DMS79 (cell line): ENCODE results near the gene CT55.
A peak's percentile ranks its signal among the peaks of the same experiment; 100 is the strongest.
"Not testable (repeated sequence)": the region's sequence is repeated elsewhere in the genome, so short reads cannot be mapped to it uniquely, and the experiment has no call there.

Experiments used
- DNase-seq: peaks from one replicate; lab custom pipeline; 2025; lab: John Stamatoyannopoulos, UW

CT55 gene

GRCh38 chrX:135170877-135171519 lies at the start of gene CT55:
Gene CT55 (minus strand): TSS chrX:135171398. CDS start chrX:135171171, 227 bp downstream.
- no peak for DNase-seq

GRCh38 chrX:135213200-135213844 lies 42.1 kb upstream of the CT55 start:
- no peak for DNase-seq

DNA sequence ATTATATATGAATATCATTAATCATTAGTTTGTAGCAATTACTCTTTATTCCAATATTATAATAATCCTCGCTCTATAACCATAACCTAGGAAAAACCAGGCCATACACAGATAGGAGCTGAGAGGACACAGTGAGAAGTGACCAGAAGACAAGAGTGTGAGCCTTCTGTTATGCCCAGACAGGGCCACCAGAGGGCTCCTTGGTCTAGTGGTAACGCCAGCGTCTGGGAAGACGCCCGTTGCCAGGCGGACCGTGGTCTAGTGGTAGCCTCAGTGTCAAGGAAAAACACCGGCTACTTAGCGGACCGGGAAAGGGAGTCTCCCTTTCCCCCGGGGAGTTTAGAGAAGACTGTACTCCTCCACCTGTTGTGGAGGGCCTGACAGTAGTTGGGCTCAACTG lies 35.2 kb upstream of the CT55 start:
- not testable (repeated sequence) for DNase-seq

DNA sequence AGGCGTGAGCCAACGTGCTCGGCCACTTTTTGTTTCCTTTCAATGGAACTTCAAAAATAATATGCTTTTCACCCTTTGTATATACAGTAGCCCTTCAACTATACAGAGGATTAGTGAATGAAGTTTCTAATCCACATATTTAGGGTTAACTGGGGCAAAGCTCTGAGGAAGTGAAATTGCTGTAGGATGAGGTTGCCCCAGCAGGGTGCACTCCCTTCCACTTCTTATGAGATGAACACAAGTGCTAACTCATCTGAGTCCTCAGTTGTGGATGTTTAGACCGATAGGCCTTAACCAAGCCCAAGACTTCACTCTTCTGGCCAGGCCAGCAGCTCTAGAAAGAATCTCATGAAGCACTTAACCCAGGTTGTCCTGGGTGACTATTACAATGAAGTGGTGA lies 29.1 kb upstream of the CT55 start:
- DNase-seq: no peak

GRCh38 chrX:135194684-135195083 lies 23.5 kb upstream of the CT55 start:
- DNase-seq: no peak

DNA sequence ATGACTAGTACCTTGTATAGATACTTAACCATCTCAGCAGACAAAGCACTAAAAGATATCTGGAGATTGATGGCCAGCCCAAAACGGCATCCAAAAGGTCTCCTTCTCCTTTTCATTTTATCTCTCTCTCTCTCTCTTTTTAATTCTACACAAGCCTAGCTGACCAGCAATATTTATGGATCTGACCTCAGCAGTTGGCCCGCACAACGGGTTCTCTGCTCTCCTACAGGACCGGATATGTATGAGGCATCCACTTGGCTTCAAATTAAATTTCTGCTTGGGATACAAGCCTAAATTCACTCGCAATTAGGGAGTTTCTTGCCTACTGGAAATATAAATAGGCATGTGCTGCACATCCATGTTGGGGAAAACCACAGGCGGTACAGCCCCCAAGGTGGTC lies 22.5 kb upstream of the CT55 start:
- DNase-seq: no peak

- no peak for DNase-seq
Measured at GRCh38 chrX:135191838-135192237, 20.6 kb upstream of the CT55 start.

- DNase-seq: peak; percentile 2
Measured at GRCh38 chrX:135185795-135186443, 14.7 kb upstream of the CT55 start.

- no peak for DNase-seq
Measured at GRCh38 chrX:135178636-135179035, 7.4 kb upstream of the CT55 start.

DNA sequence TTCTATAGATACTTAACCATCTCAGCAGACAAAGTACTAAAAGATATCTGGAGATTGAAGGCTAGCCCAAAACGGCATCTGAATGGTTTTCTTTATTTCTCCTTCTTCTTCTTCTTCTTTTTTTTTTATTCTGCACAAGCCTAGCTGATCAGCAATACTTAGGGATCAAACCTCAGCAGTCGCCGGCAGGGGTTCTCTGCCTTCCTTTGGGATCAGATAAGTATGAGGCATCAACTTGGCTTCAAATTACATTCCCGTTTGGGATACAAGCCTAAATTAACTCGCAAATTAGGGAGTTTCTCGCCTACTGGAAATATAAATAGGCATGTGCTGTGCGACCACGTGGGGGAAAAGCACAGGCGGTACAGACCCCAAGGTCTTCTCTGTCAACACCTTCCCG lies 730 bp downstream of the CT55 start:
- DNase-seq: no peak

GRCh38 chrX:135169534-135169933 lies 1.7 kb downstream of the CT55 start:
- not testable (repeated sequence) for DNase-seq

GRCh38 chrX:135168486-135168885 lies 2.7 kb downstream of the CT55 start:
- DNase-seq: no peak

DNA sequence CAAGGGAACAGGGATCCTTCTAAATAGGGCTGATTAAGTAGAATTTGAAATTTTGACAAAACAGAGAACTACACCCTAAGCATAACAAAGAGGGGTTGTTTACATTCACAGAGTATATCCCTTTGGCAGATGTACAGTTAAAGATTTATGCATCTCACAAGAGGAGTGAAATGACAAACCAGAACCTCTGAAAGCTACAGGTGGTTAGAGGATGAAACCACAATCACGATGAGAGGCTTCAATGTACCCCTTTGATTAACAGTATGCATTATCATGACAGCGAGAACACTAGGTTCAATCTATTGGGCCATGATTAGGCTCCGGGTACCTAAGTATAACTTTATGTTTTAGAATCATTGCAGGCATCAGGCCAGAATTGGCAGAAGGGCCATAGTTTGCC lies 16.5 kb downstream of the CT55 start:
- DNase-seq: not testable (repeated sequence)

GRCh38 chrX:135126145-135126544 lies 45.1 kb downstream of the CT55 start:
- not testable (repeated sequence) for DNase-seq

DNA sequence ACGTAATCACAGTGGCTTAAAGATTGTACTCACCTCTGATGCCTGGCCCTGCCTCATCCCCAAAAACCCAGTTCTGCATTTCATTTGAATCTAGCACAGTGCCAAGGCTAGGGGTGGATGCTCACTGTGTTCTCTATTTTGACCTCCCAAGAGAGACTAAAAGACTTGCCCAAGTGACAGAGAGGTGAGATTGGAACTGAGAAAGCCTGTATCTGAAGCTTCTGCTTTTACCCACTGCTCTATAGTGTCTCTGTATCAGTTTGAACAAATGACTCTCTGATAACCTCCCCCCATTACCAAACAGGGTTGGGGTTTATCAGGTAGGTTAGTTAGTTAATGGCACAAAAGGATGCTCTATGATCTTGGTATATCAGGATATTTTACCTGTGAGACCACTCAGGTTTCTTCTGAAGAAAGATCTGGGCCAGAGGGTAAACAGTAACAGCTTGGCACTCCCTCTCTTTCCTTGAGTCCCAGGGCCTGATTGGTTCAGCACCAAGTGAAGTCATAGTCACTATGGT lies 51.1 kb downstream of the CT55 start, which contains the start of gene ETDB:
ETDB (minus strand) TSS at position 471 of the 521 bp plus-strand sequence. CDS start 1,265 bp downstream, outside the sequence.
- DNase-seq: not testable (repeated sequence)

- not testable (repeated sequence) for DNase-seq
Measured at GRCh38 chrX:135116064-135116463, 55.1 kb downstream of the CT55 start.

DNA sequence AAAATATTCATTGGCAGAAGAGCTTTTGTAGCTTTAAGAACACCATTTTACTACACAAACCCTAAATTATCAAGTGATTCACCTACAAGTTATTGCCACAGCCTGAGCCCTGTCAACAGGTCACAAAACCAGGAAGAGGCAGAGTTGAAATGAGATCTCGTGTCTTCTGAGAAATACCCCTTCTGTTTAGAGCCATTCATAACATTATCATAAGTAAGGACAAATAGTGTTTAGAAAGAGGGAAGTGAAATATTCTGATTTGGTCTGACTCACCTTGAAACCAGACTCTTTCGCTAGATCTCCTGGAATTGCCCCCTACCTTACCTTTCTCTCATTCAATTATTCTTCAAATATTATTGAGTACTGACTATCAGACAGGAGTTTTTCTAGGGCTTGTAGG lies 56.8 kb downstream of the CT55 start:
- DNase-seq: no peak

DNA sequence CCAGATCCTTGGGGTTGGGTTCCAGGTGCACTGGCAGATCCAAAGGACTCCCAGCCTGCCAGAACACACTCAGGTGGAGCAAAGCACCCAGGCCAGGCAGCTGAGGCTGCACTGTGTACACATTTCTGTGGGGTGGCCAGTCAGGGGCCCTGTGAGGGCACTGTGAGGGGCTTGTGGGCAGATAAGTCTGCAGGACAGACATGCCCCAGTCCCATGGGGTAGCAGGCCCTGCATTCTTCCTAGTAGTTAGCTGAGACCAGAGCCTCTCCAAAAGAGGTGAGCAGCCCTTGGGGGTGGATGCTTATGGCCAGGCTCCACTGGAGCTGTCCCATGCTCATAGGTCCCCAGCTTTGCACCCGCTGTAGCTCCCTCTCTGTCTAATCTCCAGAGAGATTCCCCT lies 58.5 kb downstream of the CT55 start:
- no peak for DNase-seq

GRCh38 chrX:135112096-135112729 lies 59.0 kb downstream of the CT55 start:
- DNase-seq: no peak

- no peak for DNase-seq
Measured at GRCh38 chrX:135109554-135109953, 61.6 kb downstream of the CT55 start.
